ENCODE results near the gene ARHGEF11. TPM values are rescaled to one million over a fixed set of nuclear protein-coding genes. Genes with fewer than 3 reads are reported as not detected.
A peak's percentile ranks its signal among the peaks of the same experiment; 100 is the strongest.

Gene ARHGEF11
- total and polyA plus RNA-seq, 9 of the 15 experiments (the other 6 are each of a cell fraction or from before 2014, with no cell fraction given) = 0.14 to 15.5 (median 9.0) TPM

GRCh38 chr1:156914440-156914856 is 131.1 kb downstream of the ARHGEF11 start:
- BruUV-seq (replicated peaks) = no TSS peak
- ATAC-seq = peak; percentile 89
- intact Hi-C loops (cut with micrococcal nuclease) = no loop called here
- TF ChIP-seq MCM5 (IDR thresholded peaks at IDR 0.05; ENCODE audit: low read depth) (no peak), CBFA2T2 (conservative IDR thresholded peaks at IDR 0.05) (peak; percentile 61), ATF2 (CRISPR knock-in tag; IDR thresholded peaks at IDR 0.05) (no peak), ZBTB34 (CRISPR knock-in tag; IDR thresholded peaks at IDR 0.05) (no peak), GTF2F1 (IDR thresholded peaks at IDR 0.05; ENCODE audit: low read depth, low read length) (no peak), TOE1 (IDR thresholded peaks at IDR 0.05; ENCODE audit: borderline replicate concordance) (no peak), TOE1 (CRISPR knock-in tag; IDR thresholded peaks at IDR 0.05; ENCODE audit: borderline replicate concordance, low read depth) (no peak), MAX (CRISPR knock-in tag; IDR thresholded peaks at IDR 0.05) (0 out of 2 replicates have a peak, but pooled peaks have one; percentile 33), ELK3 (CRISPR knock-in tag; IDR thresholded peaks at IDR 0.05) (no peak), KLF10 (CRISPR knock-in tag; IDR thresholded peaks at IDR 0.05) (no peak), KHSRP (IDR thresholded peaks at IDR 0.05) (no peak), RBM34 (IDR thresholded peaks at IDR 0.05; ENCODE audit: borderline replicate concordance, insufficient read depth, low read length) (no peak), BRF2 (IDR thresholded peaks at IDR 0.05; ENCODE audit: borderline replicate concordance, insufficient read depth, insufficient read length) (no peak), SAFB2 (IDR thresholded peaks at IDR 0.05; ENCODE audit: borderline replicate concordance, low read depth, low read length, severe bottlenecking) (no peak), BCOR (IDR thresholded peaks at IDR 0.05) (peak; percentile 35; the same call in 1 of the 2 replicates), SUPT5H (IDR thresholded peaks at IDR 0.05) (peak; percentile 67), ZNF23 (CRISPR knock-in tag; IDR thresholded peaks at IDR 0.05) (no peak)

More at GRCh38 chr1:156914440-156914856, 131.1 kb downstream of the ARHGEF11 start:
- H3K9me1 ChIP-seq (ENCODE audit: control insufficient read depth, insufficient read depth, low read length) = no peaks in the 10 kb centered on the region
- H3K27ac ChIP-seq (ENCODE audit: extremely low read depth, low read depth, low read length) = peak overlapping the region; percentile 61
- ChIA-PET POLR2A (interaction anchor here (0.7 to 2.0 kb wide), 4 partner anchors 15 to 244 kb away, joined by 3 to 7 read pairs (median 5); partner anchors contain the start of genes ISG20L2 and METTL25B), CTCF (ENCODE audit: low intra/inter-chr PET ratio) (no interaction called here)
- peak overlapping the region; percentile 80 to 88 for H3K9ac ChIP-seq (ENCODE audit: insufficient read depth in 1 of 2, low read depth in 2 of 2, low read length in 2 of 2)
- FAIRE-seq (peak; percentile 98), DNase-seq (ENCODE audit: extremely low read depth in 1 of 4, low spot score in 3 of 4) (peak; percentile 95 to 97 (median 96))
- H2AFZ ChIP-seq (ENCODE audit: low read depth, low read length) = peak overlapping the region; percentile 82
- peaks cover 6% of the 10 kb centered on the region for H3K36me3 ChIP-seq (ENCODE audit: control insufficient read depth, insufficient read depth, low read length)
- H3K4me3 ChIP-seq = peak overlapping the region; percentile 50
- in situ Hi-C loops (cut with MboI) = no loop called here
- H3K4me1 ChIP-seq (replicated peaks in 1 of 2; ENCODE audit: control insufficient read depth in 2 of 2, insufficient read depth in 2 of 2, low read length in 2 of 2) = peaks cover 42 to 51% of the 10 kb centered on the region in 2 experiments
- peaks cover 3% of the 10 kb centered on the region; the same call in 1 of the 2 replicates for H3K9me3 ChIP-seq (replicated peaks; ENCODE audit: control insufficient read depth, insufficient read depth, low read depth, low read length)
- WGBS (ENCODE audit: insufficient coverage, low coverage, missing lambda C conversion rate) = 0% methylated on average over 8 of the region's 9 CpGs
- H3K4me2 ChIP-seq (ENCODE audit: insufficient read depth, low read length) = peak overlapping the region; percentile 93
- peaks cover 23% of the 10 kb centered on the region for H3K79me2 ChIP-seq (ENCODE audit: control insufficient read depth, insufficient read depth, low read length)
- H3K27me3 ChIP-seq (ENCODE audit: control insufficient read depth in 2 of 2, insufficient read depth in 2 of 2, low read length in 2 of 2) = no peaks in the 10 kb centered on the region
- H4K20me1 ChIP-seq (replicated peaks; ENCODE audit: control insufficient read depth, insufficient read depth, low read length) = no peaks in the 10 kb centered on the region

Measured in K562 (cell line).